Fibroblast of the aortic adventitia (primary cell): ENCODE data around the gene FUCA1. TPM values are rescaled to one million over a fixed set of nuclear protein-coding genes. Genes with fewer than 3 reads are reported as not detected.

ENCODE experiments used
- DNase-seq: peaks from one replicate; pipeline ENCODE4 v3.0.0-alpha.2; 2010; ENCODE audit warnings: low read depth
- H3K4me3 ChIP-seq: 2 replicates; pipeline ENCODE4 v1.5.1; 2011; ENCODE audit warnings: low read depth, mild to moderate bottlenecking, control low read depth, low read length, moderate library complexity
- total RNA-seq: library from RNA; depleted of rRNA; stranded (reverse); fragments of >200 nt; gene quantifications from 2 replicates; pipeline ENCODE4 v1.2.3, GENCODE V29; 2012; ENCODE audit warnings: low replicate concordance
- TF ChIP-seq, protein P1 (sequence below): IDR thresholded peaks from 2 replicates; pipeline ENCODE4 v1.5.1; 2011; ENCODE audit warnings: mild to moderate bottlenecking, low read length, control low read depth, inconsistent platforms; ENCODE audit not compliant: insufficient read depth

Gene FUCA1
- total RNA-seq, 1 donor = 5.9 TPM

DNA sequence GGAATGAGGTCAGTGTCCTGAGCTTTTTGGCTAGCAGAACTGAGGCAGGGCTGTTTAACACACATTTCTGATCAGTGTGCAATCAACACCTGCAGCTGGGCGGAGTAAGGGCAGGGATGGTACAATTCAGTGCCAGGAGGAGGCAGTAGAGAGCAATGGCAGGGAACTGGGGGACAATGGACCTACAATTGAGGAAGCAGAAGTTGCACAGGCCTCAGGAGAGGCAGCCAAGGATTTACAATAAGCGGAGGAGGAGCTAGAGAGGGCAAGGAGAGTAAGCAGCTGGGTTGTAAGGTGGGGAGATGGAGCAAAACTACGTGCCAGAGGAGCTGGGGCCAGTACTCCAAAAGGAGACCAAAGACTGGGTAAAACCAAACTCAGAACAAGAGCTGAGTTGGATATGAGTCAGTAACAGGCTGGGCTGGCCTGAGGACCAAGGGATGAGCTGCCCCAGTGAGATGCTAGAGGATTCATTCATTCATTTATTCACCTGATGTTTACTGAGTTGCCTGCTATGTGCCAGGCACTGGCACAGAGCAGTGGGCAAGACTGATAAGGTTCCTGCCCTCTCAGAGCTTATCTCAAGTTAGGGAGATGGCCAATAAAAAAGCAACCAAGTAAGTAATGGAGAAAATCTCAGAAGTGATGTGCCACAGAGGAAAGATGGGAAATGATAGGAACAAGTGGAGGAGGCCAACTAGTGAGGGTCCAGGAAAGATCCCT is 57.1 kb downstream of the FUCA1 start:
- peak; percentile 17 for DNase-seq
- TF ChIP-seq, protein P1, sequence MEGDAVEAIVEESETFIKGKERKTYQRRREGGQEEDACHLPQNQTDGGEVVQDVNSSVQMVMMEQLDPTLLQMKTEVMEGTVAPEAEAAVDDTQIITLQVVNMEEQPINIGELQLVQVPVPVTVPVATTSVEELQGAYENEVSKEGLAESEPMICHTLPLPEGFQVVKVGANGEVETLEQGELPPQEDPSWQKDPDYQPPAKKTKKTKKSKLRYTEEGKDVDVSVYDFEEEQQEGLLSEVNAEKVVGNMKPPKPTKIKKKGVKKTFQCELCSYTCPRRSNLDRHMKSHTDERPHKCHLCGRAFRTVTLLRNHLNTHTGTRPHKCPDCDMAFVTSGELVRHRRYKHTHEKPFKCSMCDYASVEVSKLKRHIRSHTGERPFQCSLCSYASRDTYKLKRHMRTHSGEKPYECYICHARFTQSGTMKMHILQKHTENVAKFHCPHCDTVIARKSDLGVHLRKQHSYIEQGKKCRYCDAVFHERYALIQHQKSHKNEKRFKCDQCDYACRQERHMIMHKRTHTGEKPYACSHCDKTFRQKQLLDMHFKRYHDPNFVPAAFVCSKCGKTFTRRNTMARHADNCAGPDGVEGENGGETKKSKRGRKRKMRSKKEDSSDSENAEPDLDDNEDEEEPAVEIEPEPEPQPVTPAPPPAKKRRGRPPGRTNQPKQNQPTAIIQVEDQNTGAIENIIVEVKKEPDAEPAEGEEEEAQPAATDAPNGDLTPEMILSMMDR = peak; percentile 67
- H3K4me3 ChIP-seq = no peak overlapping the region

- TF ChIP-seq, protein P1 = peak; percentile 74
- DNase-seq = peak; percentile 50
- H3K4me3 ChIP-seq = no peak overlapping the region
Measured at GRCh38 chr1:23809751-23810171, 58.3 kb downstream of the FUCA1 start.

DNA sequence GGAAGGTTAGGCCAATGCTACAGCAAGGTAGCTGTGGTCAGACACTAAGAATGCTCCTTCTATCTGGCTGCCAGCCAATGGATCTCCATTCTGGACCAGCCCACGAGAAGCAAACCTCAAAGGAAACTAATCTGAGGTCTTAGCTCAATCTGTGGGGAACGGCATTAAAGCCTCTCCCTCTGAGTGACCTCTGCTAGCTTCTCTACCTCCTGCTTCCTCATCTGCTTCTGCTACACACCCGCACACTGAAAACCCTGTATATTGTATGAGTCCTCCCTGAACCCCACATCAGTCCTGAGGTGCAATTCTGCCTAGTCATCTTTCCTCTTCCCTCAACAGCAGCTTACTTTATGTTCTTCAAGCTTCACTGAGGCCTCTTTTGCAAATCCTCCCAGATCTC is 60.6 kb downstream of the FUCA1 start:
- no peak for DNase-seq

DNA sequence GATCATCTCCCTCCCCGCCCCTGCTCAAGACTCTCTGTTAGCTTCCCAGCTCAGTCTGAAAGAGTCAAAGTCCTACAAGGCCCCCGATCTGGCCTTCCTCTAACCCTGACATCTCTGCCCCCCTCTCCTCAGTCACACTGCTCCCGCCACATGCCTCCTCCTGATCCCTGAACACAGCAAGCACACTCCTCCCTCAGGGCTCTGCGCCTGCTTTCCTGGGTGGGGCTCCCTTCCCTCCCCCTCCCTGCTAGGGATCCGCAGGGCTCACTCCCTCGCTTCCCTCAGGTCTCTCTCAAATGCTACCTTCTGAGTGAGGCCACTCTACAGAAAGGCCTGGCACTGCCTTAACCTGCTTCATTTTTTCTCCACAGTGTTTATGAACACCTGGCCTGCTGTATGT is 61.8 kb downstream of the FUCA1 start:
- TF ChIP-seq, protein P1 = no peak
- DNase-seq = no peak

More for the DNA sequence above, 60.6 kb downstream of the FUCA1 start:
- TF ChIP-seq, protein P1 = no peak
- H3K4me3 ChIP-seq = no peak overlapping the region

DNA sequence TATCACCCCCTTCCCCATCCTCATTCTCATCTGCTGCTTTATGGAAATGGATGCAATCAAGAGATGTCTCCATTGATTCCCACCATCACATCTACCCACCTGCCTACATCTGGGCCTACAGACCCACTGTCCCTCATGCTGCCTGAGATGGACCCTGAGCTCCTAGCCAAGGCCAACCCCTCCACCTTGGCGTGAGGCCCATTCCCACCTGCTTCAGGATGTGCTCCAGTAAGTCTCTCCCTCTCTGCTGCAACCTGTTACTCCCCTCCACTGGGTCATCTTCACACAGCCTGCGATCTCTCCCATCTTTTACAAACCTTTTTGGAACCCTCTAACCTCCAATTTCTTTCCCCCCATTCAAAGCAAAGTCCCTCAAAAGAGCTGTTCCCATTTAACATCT is 63.1 kb downstream of the FUCA1 start:
- DNase-seq = no peak
- TF ChIP-seq, protein P1 = no peak
- no peak overlapping the region for H3K4me3 ChIP-seq

More for the DNA sequence above, 61.8 kb downstream of the FUCA1 start:
- no peak overlapping the region for H3K4me3 ChIP-seq

GRCh38 chr1:23804183-23804835 is 63.8 kb downstream of the FUCA1 start:
- H3K4me3 ChIP-seq = no peak overlapping the region
- TF ChIP-seq, protein P1 = peak; percentile 12
- DNase-seq = no peak
